NCI-H1417 (cell line): ENCODE measurements around the gene CACNA1G.

Experiments
- DNase-seq, 3 experiments: peaks; one replicate each; lab custom pipeline; 2025; lab: John Stamatoyannopoulos, UW

The CACNA1G gene

GRCh38 chr17:50588391-50589049 is 28.0 kb downstream of the CACNA1G start:
- no peak for DNase-seq

- peak in 2 of 3 experiments; percentile 6 to 82 for DNase-seq
Observed at GRCh38 chr17:50589095-50589705, 28.7 kb downstream of the CACNA1G start.

GRCh38 chr17:50590946-50591737 is 30.6 kb downstream of the CACNA1G start:
- DNase-seq: no peak

DNA sequence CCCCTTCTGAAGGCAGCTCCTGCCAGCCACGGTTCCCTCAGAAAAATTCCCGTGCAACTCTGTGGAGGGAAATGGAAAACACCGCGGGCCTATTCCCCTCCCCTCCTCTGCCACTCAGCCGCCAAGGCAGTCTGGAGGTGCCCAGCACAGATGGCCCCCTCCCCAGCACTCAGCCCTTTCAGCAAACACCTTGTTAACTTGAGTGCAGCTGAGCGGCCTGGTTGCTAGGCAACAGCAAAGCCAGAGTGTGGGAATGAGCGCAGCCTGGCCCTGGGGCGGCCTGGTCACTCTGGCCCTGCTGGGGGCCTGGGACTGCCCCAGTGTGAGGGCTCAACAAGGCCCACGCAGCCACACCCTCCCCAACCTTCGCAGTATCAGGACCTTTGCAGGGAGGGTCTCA is 32.8 kb downstream of the CACNA1G start:
- DNase-seq: peak; percentile 87 to 97 (median 90)

- DNase-seq: peak in 1 of 3 experiments; percentile 39
Observed at GRCh38 chr17:50594128-50594823, 33.8 kb downstream of the CACNA1G start.

- DNase-seq: peak in 2 of 3 experiments; percentile 5 to 31
Observed at GRCh38 chr17:50594892-50595291, 34.4 kb downstream of the CACNA1G start.

DNA sequence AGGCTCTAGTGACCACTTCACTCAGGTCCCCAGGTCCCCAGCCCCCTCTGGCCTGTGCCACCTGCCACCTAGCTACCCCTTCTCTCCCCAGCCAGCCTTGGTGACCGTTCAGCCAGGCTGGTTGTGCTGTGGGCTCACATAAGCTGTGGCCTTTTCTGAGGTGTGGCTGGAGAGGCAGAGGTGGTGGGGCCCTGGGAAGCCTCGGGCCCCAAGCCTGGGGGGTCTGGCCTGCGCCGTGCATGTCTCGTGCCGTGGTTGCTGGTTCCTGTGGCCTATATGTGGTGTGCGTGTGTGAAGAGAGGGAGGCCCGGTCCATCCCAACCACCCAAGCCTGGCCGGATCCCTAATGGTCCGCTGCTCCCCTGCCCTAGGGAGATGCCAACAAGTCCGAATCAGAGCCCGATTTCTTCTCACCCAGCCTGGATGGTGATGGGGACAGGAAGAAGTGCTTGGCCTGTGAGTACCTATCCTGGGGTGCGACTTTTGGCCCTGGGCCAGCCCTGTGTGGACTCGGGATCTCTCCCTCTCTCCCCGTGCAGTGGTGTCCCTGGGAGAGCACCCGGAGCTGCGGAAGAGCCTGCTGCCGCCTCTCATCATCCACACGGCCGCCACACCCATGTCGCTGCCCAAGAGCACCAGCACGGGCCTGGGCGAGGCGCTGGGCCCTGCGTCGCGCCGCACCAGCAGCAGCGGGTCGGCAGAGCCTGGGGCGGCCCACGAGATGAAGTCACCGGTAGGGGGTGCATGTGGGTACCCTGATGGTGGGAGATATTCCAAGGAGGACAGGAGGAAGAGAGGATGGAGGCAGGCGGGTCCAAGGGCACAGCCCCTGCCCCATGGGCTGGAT is 35.9 kb downstream of the CACNA1G start:
- peak in 1 of 3 experiments; percentile 39 for DNase-seq

GRCh38 chr17:50598487-50598886 is 38.0 kb downstream of the CACNA1G start:
- DNase-seq: no peak

GRCh38 chr17:50599606-50600005 is 39.1 kb downstream of the CACNA1G start:
- no peak for DNase-seq

- DNase-seq: no peak
Observed at GRCh38 chr17:50601823-50602375, 41.4 kb downstream of the CACNA1G start.

GRCh38 chr17:50602836-50603235 is 42.3 kb downstream of the CACNA1G start:
- no peak for DNase-seq

DNA sequence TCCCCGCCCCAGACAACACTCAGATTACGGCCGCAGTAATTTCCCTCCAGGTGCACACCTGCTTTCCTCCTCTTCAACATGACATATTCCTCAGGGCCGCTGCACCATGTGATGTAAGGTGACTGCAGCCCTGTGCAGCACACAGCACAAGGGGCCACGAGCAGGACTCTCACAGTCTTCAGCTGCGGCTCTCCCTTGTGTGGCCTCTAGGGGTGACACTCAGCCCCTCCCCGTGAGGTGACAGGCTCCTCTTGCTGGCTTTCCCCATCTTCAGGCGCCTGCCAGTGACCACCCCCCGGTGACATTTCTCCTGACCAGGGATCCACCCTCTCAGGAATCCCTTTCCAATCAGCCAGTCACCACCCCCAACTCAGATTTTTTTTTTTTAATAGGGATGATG is 42.8 kb downstream of the CACNA1G start:
- peak; percentile 55 to 83 (median 70) for DNase-seq

DNA sequence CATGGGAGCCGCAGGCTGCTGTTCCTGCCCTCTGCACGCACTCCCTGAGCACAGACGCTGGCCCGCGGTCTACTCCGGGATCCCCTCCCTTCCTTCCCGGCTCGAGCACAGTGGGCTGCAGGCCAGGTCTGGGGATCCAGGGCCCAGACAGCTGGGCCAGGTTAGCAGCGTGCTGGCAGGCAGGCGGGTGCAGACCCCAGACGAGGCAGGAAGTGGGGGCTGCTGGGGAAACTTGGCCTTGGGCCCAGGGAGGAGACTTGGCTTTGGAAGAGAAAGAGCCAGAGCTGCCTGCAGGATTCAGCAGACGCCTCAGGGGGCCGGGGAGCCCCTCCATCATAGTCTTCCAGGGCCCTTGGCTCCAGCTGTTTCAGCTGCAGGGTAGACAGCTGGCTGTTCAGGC is 44.0 kb downstream of the CACNA1G start:
- DNase-seq: no peak

- no peak for DNase-seq
Observed at GRCh38 chr17:50605429-50605828, 44.9 kb downstream of the CACNA1G start.

GRCh38 chr17:50607522-50608175 is 47.1 kb downstream of the CACNA1G start:
- DNase-seq: no peak

- peak; percentile 76 to 90 (median 81) for DNase-seq
Observed at GRCh38 chr17:50608700-50609379, 48.3 kb downstream of the CACNA1G start.

DNA sequence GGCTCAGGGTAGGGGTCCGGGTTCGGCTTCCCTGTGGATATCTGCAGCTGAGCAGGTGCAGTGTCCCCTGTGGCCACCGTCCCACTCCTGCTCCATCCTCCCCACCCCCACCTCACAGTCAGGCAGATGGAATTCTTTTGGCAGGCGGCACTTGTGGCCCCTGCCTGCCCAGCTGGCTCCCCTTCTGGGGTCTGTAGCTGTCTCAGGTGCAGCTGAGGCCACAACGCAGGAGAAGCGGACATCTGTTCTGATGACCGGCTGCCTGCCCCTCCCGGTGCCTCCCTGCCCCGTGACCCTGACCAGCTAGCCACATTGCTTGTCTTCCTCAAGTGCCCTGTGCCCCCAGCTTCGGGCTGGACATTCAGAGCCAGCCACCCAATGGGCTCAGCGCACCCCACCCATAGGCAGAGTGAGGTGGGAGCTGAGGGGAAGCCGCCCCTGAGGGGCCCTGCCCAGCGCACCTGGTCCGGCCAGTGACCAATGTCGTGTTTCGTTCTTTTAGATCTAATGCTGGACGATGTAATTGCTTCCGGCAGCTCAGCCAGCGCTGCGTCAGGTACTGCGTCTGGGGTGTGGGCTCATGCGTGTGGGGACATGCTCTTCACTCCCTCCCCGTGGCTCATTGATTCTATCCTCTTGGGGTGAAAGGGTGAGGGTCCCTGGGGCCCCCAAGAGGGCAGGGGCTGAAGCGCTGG is 49.0 kb downstream of the CACNA1G start:
- peak in 2 of 3 experiments; percentile 71 to 83 for DNase-seq

DNA sequence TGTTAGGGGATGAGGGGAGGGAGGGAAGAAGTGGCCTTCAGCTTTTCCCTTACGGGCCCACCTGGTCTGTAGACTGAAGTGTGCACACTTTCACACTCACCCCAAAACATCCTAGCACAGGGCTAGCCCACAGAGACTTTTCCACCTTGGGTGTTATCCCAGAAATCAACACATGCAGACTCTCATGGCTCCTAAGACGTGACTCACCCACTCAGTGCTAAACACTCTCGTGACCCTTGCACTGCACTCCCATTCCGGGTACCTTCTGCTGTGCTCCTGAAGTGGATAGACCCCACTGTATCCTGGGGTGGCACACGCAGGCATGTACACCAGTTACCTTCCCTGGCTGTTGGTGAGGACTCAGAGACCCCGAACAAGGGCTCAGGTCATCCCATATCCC is 51.1 kb downstream of the CACNA1G start:
- DNase-seq: no peak

- no peak for DNase-seq
Observed at GRCh38 chr17:50612281-50612680, 51.8 kb downstream of the CACNA1G start.
